ENCODE measurements around the gene CCL26. TPM values are rescaled to one million over a fixed set of nuclear protein-coding genes. Genes with fewer than 3 reads are reported as not detected.

CCL26 gene
- total RNA-seq, 1 donor from 2014 or later: not detected

GRCh38 chr7:75739796-75740672 is 32.0 kb downstream of the CCL26 start:
- no peak for TF ChIP-seq CTCF (IDR thresholded peaks at IDR 0.05; ENCODE audit: unreplicated experiment)
- peak overlapping the region; percentile 90 for H3K4me3 Mint-ChIP-seq (ENCODE audit: low read depth)
- no peaks in the 10 kb centered on the region for H3K36me3 Mint-ChIP-seq (ENCODE audit: insufficient read depth)
- peak overlapping the region; percentile 88 for H3K27ac Mint-ChIP-seq
- H3K27me3 Mint-ChIP-seq: peaks cover 37% of the 10 kb centered on the region
- H3K9me3 Mint-ChIP-seq (ENCODE audit: low read depth): no peaks in the 10 kb centered on the region
- H3K4me1 Mint-ChIP-seq (ENCODE audit: low read depth): peaks cover 10% of the 10 kb centered on the region
- no peak for DNase-seq (ENCODE audit: low spot score, unreplicated experiment)

- H3K9me3 Mint-ChIP-seq (ENCODE audit: low read depth): no peaks in the 10 kb centered on the region
- peak; percentile 26 for TF ChIP-seq CTCF (IDR thresholded peaks at IDR 0.05; ENCODE audit: unreplicated experiment)
- no peaks in the 10 kb centered on the region for H3K36me3 Mint-ChIP-seq (ENCODE audit: insufficient read depth)
- H3K27ac Mint-ChIP-seq: peak overlapping the region; percentile 88
- H3K4me1 Mint-ChIP-seq (ENCODE audit: low read depth): peaks cover 10% of the 10 kb centered on the region
- H3K4me3 Mint-ChIP-seq (ENCODE audit: low read depth): peak overlapping the region; percentile 90
- DNase-seq (ENCODE audit: low spot score, unreplicated experiment): peak; percentile 100
- H3K27me3 Mint-ChIP-seq: peaks cover 37% of the 10 kb centered on the region
Observed at GRCh38 chr7:75738975-75739795, 32.8 kb downstream of the CCL26 start.

- Mint-ChIP-seq H3K4me1 (ENCODE audit: low read depth) (peaks cover 10% of the 10 kb centered on the region), H3K27me3 (peaks cover 37% of the 10 kb centered on the region), H3K36me3 (ENCODE audit: insufficient read depth) (no peaks in the 10 kb centered on the region), H3K4me3 (ENCODE audit: low read depth) (peak within 1 kb of the TSS; percentile 90), H3K27ac (peak within 1 kb of the TSS; percentile 88), H3K9me3 (ENCODE audit: low read depth) (no peaks in the 10 kb centered on the region)
- TF ChIP-seq CTCF (IDR thresholded peaks at IDR 0.05; ENCODE audit: unreplicated experiment): no peak
- DNase-seq (ENCODE audit: low spot score, unreplicated experiment): no peak
Observed at GRCh38 chr7:75738604-75738974, 33.4 kb downstream of the CCL26 start, which contains the start of gene HIP1. TSS of gene HIP1 (minus strand) at chr7:75738941. CDS start at chr7:75738920, 21 bp downstream.

GRCh38 chr7:75737856-75738603 is 34.0 kb downstream of the CCL26 start:
- Mint-ChIP-seq H3K36me3 (ENCODE audit: insufficient read depth) (no peaks in the 10 kb centered on the region), H3K9me3 (ENCODE audit: low read depth) (no peaks in the 10 kb centered on the region), H3K4me3 (ENCODE audit: low read depth) (peak overlapping the region; percentile 87), H3K27ac (peak overlapping the region; percentile 43), H3K27me3 (peaks cover 34% of the 10 kb centered on the region), H3K4me1 (ENCODE audit: low read depth) (peaks cover 10% of the 10 kb centered on the region)
- no peak for DNase-seq (ENCODE audit: low spot score, unreplicated experiment)
- TF ChIP-seq CTCF (IDR thresholded peaks at IDR 0.05; ENCODE audit: unreplicated experiment): no peak
